ENCODE data around the gene OPN1SW. TPM values are rescaled to one million over a fixed set of nuclear protein-coding genes. Genes with fewer than 3 reads are reported as not detected.

Gene OPN1SW
- polyA plus RNA-seq, 3 donors from 2014 or later: not detected

- Mint-ChIP-seq H3K27me3 (ENCODE audit: low read depth in 3 of 3) (peaks cover 3 to 10% (median 7%) of the 10 kb centered on the region in 3 donors), H3K36me3 (no peaks in the 10 kb centered on the region), H3K4me3 (no peak overlapping the region), H3K4me1 (no peaks in the 10 kb centered on the region), H3K27ac (no peak overlapping the region), H3K9me3 (no peaks in the 10 kb centered on the region)
- no peak for DNase-seq
Observed at GRCh38 chr7:128731184-128731583, 44.4 kb downstream of the OPN1SW start.

- Mint-ChIP-seq H3K4me1 (no peaks in the 10 kb centered on the region), H3K9me3 (no peaks in the 10 kb centered on the region), H3K27ac (no peak overlapping the region), H3K36me3 (no peaks in the 10 kb centered on the region), H3K27me3 (ENCODE audit: low read depth in 3 of 3) (peaks cover 3 to 13% (median 6%) of the 10 kb centered on the region in 3 donors), H3K4me3 (no peak overlapping the region)
- DNase-seq: no peak
Observed at GRCh38 chr7:128729494-128729893, 46.1 kb downstream of the OPN1SW start.

- DNase-seq: no peak
- H3K27me3 Mint-ChIP-seq (ENCODE audit: low read depth in 3 of 3): peaks cover 3 to 16% (median 6%) of the 10 kb centered on the region in 3 donors
- H3K27ac Mint-ChIP-seq: no peak overlapping the region
- no peaks in the 10 kb centered on the region for H3K4me1 Mint-ChIP-seq
- no peak overlapping the region for H3K4me3 Mint-ChIP-seq
- no peaks in the 10 kb centered on the region for H3K36me3 Mint-ChIP-seq
- H3K9me3 Mint-ChIP-seq: no peaks in the 10 kb centered on the region
Observed at GRCh38 chr7:128728598-128728997, 47.0 kb downstream of the OPN1SW start.

- Mint-ChIP-seq H3K36me3 (no peaks in the 10 kb centered on the region), H3K9me3 (no peaks in the 10 kb centered on the region), H3K27me3 (ENCODE audit: low read depth in 3 of 3) (peaks cover 3 to 17% (median 6%) of the 10 kb centered on the region in 3 donors), H3K4me1 (no peaks in the 10 kb centered on the region), H3K27ac (no peak overlapping the region), H3K4me3 (no peak overlapping the region)
- DNase-seq: no peak
Observed at GRCh38 chr7:128727239-128727638, 48.4 kb downstream of the OPN1SW start.

GRCh38 chr7:128726737-128727072 lies 48.9 kb downstream of the OPN1SW start:
- Mint-ChIP-seq H3K27me3 (ENCODE audit: low read depth in 3 of 3) (peaks cover 3 to 23% (median 6%) of the 10 kb centered on the region in 3 donors), H3K36me3 (no peaks in the 10 kb centered on the region), H3K4me3 (no peak overlapping the region), H3K9me3 (no peaks in the 10 kb centered on the region), H3K4me1 (no peaks in the 10 kb centered on the region), H3K27ac (no peak overlapping the region)
- DNase-seq: no peak

- no peaks in the 10 kb centered on the region for H3K9me3 Mint-ChIP-seq
- no peak overlapping the region for H3K4me3 Mint-ChIP-seq
- no peaks in the 10 kb centered on the region for H3K4me1 Mint-ChIP-seq
- no peak overlapping the region for H3K27ac Mint-ChIP-seq
- no peaks in the 10 kb centered on the region for H3K36me3 Mint-ChIP-seq
- DNase-seq: no peak
- H3K27me3 Mint-ChIP-seq (ENCODE audit: low read depth in 3 of 3): peaks cover 3 to 26% (median 5%) of the 10 kb centered on the region in 3 donors
Observed at GRCh38 chr7:128726059-128726736, 49.4 kb downstream of the OPN1SW start.

- no peak for DNase-seq
- no peaks in the 10 kb centered on the region for H3K4me1 Mint-ChIP-seq
- peaks cover 0 to 25% (median 2%) of the 10 kb centered on the region in 3 donors for H3K27me3 Mint-ChIP-seq (ENCODE audit: low read depth in 3 of 3)
- H3K36me3 Mint-ChIP-seq: no peaks in the 10 kb centered on the region
- H3K27ac Mint-ChIP-seq: no peak overlapping the region
- H3K9me3 Mint-ChIP-seq: no peaks in the 10 kb centered on the region
- no peak overlapping the region for H3K4me3 Mint-ChIP-seq
Observed at GRCh38 chr7:128725531-128725930, 50.1 kb downstream of the OPN1SW start.

- H3K36me3 Mint-ChIP-seq: no peaks in the 10 kb centered on the region
- no peak overlapping the region for H3K27ac Mint-ChIP-seq
- DNase-seq: no peak
- no peaks in the 10 kb centered on the region for H3K9me3 Mint-ChIP-seq
- H3K4me3 Mint-ChIP-seq: no peak overlapping the region
- peaks cover 0 to 25% (median 2%) of the 10 kb centered on the region in 3 donors for H3K27me3 Mint-ChIP-seq (ENCODE audit: low read depth in 3 of 3)
- H3K4me1 Mint-ChIP-seq: no peaks in the 10 kb centered on the region
Observed at GRCh38 chr7:128724743-128725142, 50.9 kb downstream of the OPN1SW start.

Other genes with a start within 250 kb of the OPN1SW start
- gene GARIN1A, start 103.5 kb downstream of the OPN1SW start, polyA plus RNA-seq: not detected
- gene CALU, start 36.4 kb downstream of the OPN1SW start, polyA plus RNA-seq: 10 to 100 TPM; 26.6 to 49.3 (median 45.9) TPM
- 1 to 10 TPM in 1 of 3 donors, under 1 TPM in 1, not detected in 1; 0.24 to 2.6 TPM for gene CCDC136, start 16.2 kb upstream of the OPN1SW start, polyA plus RNA-seq
- gene FLNC, start 54.6 kb upstream of the OPN1SW start, polyA plus RNA-seq: not detected
- 100 to 1,000 TPM; 358 to 616 (median 487) TPM for gene ATP6V1F, start 87.1 kb upstream of the OPN1SW start, polyA plus RNA-seq
- gene KCP, start 134.9 kb upstream of the OPN1SW start, polyA plus RNA-seq: under 1 TPM in 1 of 3 donors, not detected in 2; 0.16 TPM
- 10 to 100 TPM; 14.2 to 31.7 (median 25.6) TPM for gene IRF5, start 162.1 kb upstream of the OPN1SW start, polyA plus RNA-seq

Measured in immature natural killer cell (primary cell).